M059J (cell line): Measurements from ENCODE around the gene PIK3C3. TPM values are rescaled to one million over a fixed set of nuclear protein-coding genes. Genes with fewer than 3 reads are reported as not detected.
"Not testable (repeated sequence)": the region's sequence is repeated elsewhere in the genome, so short reads cannot be mapped to it uniquely, and the experiment has no call there.

Experiments
- DNase-seq: peaks from one replicate; pipeline ENCODE4 v3.0.0-alpha.2; 2012; ENCODE audit warnings: low read depth
- total RNA-seq: library from RNA; depleted of rRNA; stranded (reverse); fragments of >200 nt; shearing (Covaris generic); gene quantifications from 2 replicates; pipeline ENCODE4 v1.2.3, GENCODE V29; 2014

The PIK3C3 gene
- total RNA-seq, 1 experiment from 2014 or later: 67.3 TPM

DNA sequence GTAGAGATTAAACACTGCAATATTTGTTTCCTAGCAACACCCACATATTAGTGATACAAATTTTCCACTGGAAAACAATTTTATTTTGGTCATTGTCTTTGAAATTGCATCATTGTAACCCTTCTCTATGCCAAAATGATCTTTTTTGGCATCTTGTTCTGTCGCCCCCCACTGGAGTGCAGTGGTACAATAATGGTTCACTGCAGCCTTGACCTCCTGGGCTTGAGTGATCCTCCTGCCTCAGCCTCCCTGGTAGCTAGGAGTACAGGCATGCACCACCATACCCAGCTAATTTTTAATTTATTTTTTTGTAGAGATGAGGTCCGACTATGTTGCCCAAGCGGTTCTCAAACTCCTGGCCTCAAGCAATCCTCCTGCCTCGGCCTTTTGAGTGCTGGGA, 117.4 kb downstream of the PIK3C3 start:
- no peak for DNase-seq

DNA sequence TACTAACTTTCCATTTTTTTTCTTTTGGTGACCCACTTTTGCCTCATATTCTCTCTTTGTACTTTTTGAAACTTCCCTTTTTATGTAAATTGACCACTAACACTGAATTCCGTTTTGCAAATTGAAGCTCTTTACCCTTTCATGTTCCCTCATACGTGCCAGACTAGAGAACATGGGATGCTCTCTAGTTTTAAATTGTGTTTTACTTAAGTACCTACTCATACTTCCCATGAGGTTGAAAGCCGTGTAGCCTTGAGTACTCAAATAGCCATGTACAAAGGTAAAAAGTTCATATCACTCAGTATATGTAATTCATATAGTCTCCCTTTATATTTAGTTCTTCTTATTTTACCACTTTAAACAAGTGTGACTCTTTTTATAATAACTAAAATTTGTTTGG, 119.7 kb downstream of the PIK3C3 start:
- no peak for DNase-seq

DNA sequence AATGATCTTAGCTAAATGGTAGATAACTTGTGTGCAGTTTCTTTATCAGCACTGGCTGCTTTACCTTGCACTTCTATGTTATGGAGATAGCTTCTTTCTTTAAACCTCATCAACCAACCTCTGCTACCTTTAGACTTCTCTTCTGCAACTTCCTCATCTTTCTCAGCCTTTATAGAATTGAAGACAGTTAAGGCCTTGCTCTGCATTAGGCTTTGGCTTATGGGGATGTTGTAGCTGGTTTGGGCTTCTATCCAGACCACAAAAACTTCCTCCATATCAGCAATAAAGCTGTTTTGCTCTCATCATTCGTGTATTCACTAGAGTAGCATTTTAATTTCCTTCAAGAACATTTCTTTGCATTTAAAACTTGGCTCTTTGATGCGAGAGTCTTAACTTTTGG, 123.7 kb downstream of the PIK3C3 start:
- peak; percentile 32 for DNase-seq

DNA sequence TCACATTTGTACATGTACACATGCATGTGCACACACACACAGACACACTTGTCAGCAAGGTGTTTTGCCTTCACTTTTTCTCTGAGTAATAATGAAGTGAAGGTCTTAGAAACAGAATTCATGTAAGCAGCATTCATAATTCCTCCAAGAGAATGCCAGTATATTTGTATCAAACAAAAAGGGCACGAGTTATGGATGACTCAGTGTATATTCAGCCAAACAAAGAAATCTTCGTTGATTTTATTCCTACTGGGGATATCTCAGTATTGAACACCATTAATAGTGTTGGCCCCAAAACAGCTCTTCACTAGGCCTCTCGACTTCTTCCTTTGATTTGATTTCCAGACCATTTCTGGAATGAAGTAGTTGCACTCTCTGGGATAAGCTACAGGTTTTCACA, 125.3 kb downstream of the PIK3C3 start:
- no peak for DNase-seq

DNA sequence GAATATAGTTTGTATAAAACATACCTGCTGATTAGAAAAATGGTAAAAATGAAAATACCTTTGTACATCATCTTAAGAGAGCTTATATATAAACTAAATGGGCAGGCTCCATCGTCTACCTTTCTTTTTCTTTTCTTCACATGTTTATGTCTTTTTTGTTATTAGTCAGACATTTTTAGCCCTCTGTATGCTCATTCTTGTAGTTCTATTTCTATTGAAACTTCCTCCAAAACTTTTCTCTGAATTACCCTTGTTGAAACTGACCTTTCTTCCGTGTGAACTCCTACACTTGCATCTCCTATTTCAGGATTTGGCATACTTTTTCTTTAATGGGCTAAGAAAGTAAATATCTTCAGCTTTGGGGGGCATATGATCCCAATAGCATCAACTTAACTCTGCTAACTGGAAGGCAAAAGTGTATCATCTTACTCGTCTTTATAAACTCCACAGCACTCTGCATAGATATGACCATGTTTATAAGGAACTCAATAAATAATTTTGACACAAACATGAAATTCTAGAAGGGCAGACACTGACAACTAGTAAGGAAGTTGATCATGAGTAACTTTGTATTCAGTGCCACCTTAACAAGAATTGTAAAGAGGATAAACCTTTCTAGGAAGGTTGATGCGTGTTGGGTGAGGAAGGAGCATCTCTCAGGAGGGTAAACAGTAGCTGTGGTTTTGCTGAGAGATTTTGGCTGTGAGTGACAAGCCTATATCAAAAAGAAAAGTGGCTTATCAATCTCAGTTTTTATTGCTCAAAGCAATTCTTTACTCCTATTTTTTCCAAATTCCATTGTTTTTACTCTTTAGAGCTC, 127.6 kb downstream of the PIK3C3 start:
- no peak for DNase-seq

DNA sequence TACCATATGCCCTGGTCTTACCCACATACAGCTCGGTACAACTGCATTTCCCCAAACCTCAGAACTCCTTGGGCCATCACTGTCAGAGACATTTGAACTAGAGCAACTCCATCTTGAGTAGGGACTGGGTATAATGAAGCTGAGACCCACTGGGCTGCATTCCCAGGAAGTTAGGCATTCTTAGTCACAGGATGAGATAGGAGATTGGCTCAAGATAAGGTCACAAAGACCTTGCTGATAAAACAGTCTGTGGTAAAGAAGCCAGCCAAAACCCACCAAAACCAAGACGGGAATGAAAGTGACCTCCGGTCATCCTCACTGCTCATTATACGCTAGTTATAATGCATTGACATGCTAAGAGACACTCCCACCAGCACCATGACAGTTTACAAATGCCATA, 131.3 kb downstream of the PIK3C3 start:
- peak; percentile 93 for DNase-seq

DNA sequence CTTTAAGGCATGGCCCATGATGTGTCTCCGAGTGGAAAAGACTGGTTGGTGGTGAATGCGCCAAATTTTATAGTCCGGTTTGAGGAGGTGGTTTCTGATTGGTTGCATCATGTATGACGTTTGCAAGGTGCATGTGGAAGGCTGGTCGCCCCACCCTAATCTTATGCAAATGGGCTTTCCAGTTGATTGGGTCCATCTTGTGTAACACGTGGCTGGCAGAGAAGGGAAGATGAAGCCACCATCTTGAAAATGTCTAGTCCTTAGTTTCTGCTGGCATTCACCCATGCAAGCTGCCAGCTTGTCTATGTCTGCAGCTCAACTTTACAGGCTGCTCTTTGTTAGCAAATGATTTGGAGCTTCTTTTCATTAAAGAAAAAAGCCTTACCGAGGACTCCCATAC, 132.2 kb downstream of the PIK3C3 start:
- no peak for DNase-seq

DNA sequence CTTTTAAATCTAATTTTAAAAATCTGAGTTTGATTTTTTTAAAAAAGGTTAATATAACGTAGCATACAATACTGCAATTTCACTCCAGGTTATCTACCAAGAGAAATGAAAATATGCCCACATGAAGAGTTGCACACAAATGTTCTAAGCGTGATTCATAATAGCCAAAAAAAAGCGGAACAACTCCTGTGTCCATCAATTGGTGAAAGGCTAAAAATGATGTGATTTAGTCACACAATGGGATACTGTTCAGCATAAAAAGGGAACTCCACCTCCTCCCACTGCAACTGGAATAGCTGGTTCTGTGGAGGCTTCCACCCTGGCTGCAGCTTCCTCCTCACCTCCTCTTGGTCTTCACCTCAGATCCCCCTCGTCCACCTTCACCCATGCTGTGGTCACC, 132.8 kb downstream of the PIK3C3 start:
- DNase-seq: no peak

DNA sequence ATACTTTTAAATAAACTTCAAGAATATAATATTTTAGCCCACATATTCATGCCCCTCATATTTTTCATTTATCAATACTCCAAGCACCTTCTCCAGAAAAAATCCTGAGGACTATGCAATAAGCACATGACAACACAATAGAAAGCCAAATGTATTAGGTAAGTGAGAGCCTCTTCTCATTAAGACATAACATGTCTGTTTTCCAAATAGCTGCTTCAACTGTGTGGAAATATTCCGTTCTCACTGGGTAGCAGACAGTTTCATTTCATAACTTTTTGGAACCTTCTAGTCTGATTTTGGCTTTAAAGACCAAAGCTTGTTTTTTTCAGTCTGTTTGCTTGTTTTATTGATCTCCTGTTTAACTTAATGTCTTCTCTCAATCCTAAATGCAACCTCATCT, 137.8 kb downstream of the PIK3C3 start:
- DNase-seq: no peak

DNA sequence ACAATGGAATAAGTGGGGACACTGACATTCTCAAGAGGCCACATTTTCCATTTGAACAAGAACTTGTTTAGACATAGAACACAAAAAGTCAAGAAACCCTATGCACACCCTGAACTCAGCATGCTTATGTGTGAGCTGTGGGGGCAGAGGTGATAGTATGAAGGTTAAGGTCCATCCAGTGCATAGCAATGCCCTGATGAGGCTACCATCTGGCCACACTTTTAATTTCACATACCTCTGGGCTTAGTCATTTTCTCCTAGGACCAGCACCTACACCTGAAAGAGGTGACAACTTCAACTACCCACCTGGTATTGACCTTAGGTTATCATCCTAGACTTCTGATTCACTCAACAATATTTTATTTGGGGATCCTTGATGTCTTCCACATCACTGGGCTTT, 139.8 kb downstream of the PIK3C3 start:
- peak; percentile 9 for DNase-seq

DNA sequence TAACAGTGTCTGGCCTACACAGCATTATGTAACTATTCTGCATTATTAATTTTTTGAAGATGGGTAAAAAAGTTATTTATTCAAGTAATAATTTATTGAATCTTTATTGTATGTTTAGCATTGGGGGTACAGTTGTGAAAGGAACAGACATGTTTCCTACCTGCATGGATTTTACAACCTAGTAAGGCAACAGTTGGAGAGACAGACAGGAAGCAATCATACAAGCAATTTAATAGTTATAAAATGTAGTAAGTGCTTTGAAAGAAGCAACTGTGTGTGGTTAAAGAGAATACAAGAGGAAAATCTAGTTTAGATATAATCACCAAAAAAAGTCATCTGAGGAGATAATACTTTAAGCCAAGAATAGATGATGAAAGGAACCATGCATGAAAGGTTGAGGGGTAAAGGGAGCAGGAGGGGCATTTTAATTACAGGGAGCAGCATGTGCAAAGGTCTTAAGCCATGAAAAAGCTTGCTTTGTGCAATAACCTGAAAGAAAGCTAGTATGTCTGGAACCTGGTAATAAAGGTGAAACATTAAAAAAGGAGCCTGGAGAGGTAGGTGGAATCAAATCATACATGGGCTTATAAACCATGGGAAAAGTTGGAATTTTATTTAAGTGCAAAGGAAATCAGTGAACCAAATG, 140.8 kb downstream of the PIK3C3 start:
- no peak for DNase-seq

DNA sequence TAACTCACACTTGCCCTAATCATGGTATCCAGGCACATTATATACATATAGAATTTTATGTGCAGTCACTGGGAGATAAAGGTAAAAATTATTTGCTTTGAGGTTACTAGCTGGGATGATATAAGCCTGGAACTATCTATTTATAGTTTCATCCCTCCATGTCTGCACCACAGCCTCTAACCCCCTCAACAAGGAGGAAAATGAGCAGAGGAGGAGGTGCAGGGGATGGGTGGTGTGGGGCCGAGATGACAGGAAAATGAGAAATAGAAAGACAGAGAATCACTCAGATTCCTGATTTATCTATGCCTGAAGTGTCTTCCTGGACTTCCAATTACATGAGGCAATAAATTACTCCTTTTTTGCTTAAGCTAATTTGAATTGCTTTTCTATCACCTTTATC, 145.2 kb downstream of the PIK3C3 start:
- no peak for DNase-seq

DNA sequence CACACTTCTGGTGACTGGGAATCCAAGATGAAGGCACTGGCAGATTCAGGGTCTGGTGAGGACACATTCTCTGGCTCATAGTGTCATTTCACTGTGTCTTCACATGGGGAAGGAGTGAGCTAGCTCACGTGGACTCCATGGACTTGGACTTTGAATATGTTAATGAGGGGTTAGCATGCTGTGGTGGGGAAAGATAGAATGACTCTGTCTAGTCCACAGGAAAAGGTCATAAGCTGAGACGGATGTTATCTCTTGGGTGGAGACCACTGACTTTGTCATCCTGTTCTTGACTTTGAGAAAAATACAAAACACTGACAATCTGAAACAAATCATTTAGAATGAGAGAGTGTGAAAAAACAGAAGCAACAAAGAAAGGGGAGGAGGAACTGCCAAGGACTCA, 145.9 kb downstream of the PIK3C3 start:
- no peak for DNase-seq

DNA sequence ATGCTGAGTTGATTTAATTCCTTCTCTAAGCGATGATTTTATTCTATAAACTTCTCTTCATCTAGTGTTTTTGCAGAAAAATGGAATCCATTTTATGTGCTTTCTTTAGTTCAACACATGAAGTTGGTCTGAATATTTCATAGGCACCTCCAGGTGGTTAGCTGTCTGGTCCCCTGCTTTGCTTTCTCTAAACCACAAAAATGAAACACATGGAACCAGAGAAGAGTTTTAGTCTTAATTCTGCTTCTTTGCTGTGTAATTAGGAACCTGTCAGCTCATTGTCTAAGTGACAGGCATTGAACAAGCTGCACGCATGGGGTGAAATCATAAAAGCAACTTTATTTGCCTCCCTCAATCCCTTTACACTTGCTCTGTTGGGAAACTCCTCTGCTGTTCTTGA, 150.4 kb downstream of the PIK3C3 start:
- DNase-seq: no peak

DNA sequence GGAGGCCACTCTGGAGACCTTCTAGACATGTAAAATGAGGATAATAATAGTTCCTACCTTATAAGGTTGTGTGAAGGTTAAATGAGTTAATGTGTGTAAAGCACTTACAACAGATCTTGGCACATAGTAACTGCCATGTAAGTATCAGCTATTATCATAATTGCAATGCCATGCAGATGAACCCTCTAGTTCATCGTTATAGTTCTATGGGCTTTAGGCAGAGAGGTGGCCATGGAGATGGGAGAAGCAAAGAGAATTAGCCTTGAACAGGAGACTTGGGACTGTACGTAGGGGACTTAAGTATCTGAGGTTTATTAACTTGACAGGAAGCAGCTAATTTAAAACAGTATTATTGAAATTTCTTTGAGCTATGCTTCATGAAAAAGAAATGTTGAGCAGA, 151.8 kb downstream of the PIK3C3 start:
- DNase-seq: no peak

DNA sequence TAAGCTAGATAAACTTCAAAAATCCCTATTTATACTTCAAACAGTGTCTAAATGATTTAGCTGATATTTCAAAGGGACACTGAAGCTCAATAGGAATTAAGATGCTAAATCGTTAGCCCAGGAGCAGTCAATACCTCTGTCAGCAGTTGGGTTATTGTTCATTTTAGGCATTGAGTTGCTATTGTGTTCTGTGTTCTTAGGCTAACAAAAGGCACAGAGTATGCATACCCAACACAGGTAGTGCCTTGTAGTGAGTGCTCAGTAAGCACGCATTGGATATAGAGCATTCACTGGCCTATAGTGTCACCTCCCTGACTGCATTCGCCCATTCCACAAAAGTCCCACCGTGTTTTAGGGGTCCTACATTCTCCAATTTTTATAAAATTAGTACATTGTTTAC, 152.3 kb downstream of the PIK3C3 start:
- no peak for DNase-seq

DNA sequence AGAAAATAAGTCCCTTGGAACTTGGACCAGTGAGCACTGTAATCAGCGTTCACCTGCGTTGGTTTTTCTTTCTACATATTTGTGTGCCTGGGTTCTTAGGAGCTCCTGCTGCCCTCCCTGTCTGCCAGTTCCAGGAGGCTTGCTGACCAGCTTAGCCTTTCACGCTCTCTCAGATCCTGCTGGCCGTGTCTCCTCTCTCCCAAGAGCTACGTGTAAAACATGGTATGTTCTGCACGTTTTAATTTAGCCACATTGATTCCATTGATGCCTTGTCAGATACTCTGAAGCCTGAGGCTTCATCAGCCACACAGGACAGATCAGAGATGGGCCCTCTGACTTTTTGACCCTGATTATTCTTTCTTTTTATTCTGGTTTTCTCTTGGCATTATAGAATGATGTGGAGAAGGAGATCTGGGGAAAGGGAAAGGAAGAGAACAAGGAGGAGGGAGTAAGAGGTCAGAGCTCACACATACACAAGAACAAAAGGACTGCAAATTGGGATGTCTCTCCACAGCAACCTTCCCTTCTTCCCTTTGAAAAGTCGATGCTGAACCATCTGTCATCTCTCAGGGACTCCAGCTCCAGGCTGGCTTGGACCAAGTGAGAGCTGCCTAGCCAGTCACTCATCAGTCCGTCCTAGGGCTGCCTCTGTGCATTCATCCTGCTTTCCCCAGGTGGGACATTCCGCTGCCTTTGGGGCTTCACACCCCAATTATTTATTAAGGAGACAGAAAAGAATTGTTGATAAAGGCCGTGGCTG, 152.8 kb downstream of the PIK3C3 start:
- no peak for DNase-seq

DNA sequence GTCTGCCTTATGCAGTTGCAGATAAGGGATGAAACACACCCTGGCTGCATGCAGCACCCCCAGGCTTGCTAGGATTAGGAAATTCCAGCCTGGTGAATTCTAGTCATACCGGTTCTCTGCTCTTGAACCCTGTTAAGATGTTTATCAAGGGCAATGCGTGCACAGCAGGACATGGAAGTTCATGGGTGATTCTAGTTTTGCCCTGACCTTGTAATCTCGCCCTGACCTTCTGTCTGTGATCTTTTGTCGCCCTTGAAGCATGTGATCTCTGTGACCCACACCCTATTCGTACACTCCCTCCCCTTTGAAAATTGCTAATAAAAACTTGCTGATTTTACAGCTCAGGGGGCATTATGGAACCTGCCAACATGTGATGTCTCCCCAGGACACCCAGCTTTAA, 157.1 kb downstream of the PIK3C3 start:
- DNase-seq: not testable (repeated sequence)

DNA sequence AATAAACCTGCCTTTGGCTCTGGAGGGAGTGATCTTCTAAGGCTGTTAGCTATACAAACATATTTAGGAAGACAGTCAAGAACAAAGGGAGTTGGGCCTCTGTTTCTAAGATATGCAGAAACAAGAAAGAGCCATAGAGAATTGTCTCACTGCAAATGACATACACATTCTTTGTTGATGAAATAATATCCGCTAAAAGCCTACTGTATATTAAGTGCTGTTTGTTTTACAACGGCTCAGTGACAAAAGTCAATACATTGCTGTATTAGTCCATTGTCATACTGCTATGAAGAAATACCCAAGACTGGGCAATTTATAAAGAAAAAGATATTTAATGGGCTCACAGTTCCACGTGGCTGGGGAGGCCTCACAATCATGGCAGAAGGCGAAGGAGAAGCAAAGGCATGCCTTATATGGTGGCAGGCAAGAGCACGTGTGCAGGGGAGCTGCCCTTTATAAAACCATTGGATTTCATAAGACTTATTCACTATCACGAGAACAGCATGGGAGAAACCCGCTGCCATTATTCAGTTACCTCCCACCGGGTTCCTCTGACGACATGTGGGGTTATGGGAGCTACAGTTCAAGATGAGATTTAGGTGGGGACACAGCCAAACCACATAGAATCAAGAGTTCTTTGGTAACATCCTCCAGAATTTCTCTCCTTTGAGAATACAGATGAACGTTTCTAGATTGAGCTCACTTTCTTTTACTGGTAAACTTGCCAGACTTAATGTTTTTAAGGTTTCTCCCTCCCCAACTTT, 157.8 kb downstream of the PIK3C3 start:
- no peak for DNase-seq

DNA sequence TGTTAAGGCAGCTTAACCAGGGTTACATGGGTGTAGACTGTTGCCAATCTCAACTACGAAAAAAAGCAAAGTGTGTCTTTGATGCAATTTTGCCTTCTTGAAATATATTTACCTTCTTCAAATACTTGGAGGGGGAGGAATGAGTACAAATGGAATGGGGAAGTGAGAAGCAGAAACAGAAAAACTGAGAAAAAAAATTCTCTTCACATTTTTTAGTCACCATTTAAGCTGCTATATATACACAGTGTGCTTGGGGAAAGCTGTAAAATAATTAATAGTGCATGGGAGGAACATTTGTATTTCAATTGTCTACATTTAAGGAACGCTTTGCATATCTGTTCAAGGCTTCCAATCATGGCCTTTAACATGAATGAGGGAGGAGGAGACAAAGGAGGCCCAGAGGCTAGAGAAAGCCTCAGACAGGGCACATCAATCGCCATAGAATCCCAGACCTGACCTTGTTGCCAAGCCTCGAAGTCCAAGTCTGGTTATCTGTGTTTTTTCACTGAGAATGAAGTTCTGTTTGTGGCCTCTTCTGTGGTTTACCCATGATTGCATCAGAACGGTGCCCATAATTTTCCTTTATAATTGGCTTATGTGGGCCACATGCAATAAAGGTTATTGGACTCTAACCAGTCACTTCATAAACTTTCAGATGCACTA, 158.6 kb downstream of the PIK3C3 start:
- DNase-seq: peak; percentile 50

DNA sequence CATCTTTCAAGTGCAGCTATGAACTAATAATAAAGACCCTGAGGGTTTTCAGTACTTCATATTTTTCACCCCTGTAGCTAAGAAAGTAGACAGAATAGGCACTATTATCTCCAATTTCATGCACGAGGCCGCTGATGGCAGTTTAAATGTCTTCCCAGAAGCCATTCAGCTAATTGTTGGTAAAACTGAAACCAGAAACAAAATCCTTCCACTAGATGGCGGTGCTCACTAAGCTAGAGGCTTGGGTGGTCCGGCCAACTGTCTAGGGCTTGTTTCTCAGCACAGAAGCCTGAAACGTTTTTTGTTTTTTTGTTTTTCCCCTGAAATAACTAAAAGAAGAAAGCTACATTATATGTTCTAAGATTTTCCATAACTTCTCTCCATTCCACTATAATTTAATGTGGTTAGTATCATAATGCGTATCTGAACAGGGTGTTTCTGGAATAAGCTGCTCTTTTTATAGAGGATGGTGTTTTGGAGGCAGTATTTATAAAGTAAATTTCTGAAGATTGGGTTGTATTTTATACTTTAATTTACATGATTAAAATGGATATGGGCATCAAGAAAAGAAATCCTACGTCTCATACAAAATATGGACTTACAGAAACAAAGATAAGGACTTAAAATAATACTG, 159.4 kb downstream of the PIK3C3 start:
- DNase-seq: peak; percentile 74
